Measurements from ENCODE around the gene BCL2L12.
A peak's percentile ranks its signal among the peaks of the same experiment; 100 is the strongest.
"Not testable (repeated sequence)": the region's sequence is repeated elsewhere in the genome, so short reads cannot be mapped to it uniquely, and the experiment has no call there.

The BCL2L12 gene, protein sequence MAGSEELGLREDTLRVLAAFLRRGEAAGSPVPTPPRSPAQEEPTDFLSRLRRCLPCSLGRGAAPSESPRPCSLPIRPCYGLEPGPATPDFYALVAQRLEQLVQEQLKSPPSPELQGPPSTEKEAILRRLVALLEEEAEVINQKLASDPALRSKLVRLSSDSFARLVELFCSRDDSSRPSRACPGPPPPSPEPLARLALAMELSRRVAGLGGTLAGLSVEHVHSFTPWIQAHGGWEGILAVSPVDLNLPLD

DNA sequence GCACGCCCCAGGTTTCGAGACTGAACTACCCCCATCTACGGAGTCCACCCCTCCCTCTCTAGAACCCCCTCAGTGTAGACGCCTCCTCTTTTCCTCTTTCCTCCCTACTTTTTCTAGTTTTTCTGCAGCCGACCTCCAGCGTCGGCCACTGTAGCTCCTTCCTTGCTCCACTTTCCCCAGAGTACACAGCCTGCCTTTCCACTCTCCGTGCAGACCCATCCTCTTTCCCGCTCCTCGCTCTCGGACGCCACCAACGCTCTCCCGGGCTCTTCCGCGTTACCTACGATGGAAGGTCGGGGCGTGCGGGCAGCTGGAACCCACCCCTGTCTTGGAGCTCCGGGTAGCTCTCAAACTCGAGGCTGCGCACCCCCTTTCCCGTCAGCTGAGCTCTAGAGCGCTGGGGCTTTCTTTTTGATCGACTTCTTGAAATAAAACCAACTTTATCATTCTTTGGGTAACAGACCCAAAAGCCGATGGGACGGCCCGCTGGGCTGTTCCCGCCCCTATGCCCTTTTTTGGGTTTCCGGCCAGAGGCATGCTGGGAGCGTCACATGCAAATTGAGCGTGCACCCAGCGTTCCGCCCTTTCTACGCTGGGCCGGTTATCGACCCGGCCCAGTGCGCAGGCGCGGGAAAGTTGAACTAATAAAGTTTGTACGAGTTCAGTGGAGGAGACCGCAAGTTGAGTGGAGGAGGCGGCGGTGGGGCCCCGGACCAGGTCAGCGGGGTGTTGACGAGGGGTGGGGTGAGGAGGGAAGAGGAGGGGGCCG is at the start of gene BCL2L12, which contains the start of gene IRF3:
Gene BCL2L12 (plus strand): TSS at position 583 of the 769 bp plus-strand sequence. CDS start 760 bp downstream, outside the sequence.
Gene IRF3 (minus strand): TSS at position 507 of the 769 bp plus-strand sequence. CDS start 1,019 bp downstream, outside the sequence.
- FAIRE-seq: peak; percentile 88

DNA sequence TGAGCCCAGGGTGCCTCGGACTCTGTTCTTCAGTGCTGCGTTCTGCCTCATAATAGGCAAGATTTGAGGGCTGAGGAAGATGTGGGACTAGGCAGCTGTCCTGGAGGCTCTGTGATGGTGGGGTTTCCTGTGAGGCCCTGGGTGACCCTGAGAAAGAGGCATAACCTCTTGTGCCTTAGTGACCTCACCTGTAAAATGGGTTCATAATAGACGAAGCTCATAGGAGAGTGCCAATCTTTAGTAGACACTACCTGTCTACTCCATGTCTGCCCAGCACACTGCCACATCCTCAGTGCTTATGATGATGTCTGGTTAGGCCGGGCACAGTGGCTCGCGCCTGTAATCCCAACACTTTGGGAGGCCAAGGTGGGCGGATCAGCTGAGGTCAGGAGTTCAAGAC is 49.2 kb upstream of the BCL2L12 start:
- FAIRE-seq: no peak

DNA sequence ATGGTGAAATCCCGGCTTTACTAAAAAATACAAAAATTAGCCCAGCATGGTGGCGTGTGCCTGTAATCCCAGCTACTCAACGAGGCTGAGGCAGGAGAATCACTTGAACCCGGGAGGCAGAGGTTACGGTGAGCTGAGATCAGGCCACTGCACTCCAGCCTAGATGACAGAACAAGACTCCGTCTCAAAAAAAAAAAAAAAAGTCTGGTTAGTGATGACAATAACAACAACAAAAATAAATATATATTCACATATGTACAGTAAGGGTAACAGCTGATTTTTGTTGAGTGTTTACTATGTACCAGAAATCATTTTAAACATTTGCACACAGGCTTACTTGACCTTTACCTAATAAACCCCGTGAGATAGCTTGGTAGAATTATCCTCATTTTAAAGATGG is 48.8 kb upstream of the BCL2L12 start:
- FAIRE-seq: no peak

DNA sequence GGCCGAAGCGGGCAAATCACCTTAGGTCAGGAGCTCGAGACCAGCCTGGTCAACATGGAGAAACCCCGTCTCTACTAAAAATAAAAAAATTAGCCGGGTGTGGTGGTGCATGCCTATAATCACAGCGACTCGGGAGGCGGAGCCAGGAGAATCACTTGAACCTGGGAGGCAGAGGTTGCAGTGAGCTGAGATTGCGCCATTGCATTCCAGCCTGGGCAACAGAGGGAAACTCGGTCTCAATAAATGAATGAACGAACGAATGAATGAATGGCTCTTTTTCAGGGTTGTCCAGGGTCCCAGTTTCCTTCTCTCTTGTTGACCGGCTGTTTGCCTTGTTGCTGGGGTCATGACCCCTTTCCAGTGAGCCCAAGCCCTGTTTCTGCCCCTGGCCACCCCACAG is 47.9 kb upstream of the BCL2L12 start:
- FAIRE-seq: not testable (repeated sequence)

DNA sequence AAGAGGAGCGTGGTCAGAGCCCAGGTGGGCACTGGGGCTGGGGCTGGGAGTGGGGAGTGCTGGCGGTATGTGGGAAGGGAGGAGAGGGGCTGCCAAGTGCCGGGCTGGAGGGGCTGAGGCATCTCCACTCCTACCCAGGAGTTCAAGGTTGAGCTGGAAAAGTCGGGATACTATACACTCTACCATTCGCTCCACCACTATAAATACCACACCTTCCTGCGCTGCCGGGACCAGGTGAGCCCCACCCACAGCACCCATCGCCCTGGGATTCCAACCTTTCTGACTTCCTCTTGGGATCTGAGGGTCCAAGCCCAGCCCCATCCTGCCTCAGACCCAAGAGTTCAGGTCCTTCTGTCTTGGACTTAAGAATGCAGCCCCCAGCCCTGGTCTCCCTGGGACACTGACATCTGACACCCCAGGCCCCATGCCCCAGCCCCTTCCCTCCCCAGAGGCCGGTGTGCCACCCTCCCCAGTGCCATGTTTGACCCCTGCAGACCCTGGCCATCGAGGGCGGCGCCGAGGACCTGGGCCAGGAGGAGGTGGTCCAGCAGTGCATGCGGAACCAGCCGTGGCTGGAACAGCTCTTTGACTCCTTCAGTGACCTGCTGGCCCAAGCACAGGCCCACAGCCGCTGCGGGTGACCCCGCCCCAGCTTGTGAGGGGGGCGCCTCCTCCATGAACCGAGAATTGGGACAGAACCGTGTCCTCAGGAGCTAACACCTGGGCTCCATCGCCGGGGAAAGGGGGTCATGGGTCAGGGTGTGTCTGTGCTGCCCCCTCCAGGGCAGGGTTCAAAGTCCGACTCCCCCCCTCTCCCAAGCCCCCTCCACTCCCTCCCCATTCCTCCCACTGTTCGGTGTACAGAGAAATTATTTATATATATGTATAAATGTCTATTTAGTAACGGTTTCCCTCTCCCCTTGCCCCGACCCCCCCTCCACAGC is 40.5 kb upstream of the BCL2L12 start:
- FAIRE-seq: no peak

DNA sequence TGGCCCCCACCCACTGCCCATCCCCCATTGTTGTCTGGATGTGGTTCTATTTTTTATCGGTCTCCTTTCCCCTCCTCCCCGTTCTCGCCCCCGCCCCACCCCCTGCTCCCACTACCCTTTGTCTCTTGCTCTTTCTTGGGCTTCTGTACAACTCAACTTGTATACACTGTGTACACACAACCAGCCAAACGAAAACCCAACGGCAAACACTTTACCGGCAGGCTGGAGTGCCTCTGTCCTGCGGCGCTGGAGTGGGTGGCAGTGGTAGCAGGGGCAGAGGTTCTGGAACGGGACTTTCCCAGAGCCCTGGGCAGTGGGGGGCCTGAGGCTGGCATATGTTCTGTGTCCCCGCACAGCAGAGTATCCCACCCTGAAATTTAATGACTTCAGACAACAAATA is 39.5 kb upstream of the BCL2L12 start:
- no peak for FAIRE-seq

DNA sequence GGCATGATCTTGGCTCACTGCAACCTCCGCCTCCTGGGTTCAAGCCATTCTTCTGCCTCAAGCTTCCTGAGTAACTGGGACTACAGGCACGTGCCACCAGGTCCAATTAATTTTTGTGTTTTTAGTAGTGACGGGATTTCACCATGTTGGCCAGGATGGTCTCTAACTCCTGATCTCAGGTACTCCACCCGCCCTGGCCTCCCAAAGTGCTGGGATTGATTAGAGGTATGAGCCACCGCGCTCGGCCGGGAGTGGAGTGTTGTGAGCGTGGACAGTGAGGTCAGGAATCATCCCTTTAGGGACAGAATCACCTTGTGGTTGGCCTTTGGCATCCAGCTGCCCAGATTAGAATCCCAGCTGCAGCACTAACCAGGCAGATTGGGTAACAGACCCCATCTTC is 36.1 kb upstream of the BCL2L12 start:
- no peak for FAIRE-seq

DNA sequence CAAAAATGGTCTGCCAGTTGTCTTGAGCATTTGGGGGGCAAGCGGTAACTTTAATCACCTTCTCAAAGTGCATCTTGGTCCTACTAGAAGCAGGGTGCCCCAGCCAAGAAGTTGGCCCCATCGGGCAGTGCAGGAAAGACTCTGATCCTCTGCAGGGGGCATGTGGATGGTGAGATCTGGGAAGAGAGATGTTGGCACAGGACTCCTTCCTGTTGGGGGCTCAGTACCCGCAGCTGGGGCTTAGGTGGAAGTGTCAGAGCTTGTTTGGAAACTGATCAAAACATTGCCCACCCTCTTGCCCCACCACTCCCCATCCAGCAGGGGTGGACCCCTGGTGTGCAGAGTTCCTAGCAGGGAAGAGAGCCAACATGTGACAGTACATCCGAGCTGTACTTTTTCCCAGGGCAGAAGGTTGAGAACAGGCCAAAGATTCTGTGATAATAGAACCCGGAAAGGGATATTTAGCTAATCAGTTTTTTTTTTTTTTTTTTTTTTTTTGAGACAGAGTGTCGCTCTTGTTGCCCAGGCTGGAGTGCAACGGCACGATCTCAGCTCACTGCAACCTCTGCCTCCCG is 34.6 kb upstream of the BCL2L12 start:
- FAIRE-seq: no peak

DNA sequence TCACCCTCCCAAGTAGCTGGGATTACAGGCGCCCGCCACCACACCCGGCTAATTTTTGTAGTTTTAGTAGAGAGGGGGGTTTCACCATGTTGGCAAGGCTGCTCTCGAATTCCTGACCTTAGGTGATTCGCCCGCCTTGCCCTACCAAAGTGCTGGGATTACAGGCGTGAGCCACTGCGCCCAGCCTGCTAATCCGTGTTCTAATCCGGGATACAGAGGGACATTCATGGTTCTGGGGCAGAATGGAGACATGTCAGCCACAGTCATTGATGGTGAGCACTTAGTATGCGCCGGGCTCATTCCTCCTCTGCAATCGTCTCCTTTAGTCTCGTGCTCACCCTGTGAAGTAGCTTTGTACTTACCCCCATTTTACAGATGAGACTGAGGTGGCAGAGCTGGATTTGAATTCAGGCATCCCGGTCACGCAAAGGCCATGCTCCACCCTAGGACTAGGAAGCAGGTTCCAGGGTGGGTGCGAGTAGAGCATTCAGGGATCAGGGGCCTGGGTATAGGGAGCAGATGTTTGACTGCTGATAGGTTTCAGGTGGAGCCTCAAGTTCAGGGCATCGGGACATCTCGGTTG is 34.0 kb upstream of the BCL2L12 start:
- FAIRE-seq: no peak

DNA sequence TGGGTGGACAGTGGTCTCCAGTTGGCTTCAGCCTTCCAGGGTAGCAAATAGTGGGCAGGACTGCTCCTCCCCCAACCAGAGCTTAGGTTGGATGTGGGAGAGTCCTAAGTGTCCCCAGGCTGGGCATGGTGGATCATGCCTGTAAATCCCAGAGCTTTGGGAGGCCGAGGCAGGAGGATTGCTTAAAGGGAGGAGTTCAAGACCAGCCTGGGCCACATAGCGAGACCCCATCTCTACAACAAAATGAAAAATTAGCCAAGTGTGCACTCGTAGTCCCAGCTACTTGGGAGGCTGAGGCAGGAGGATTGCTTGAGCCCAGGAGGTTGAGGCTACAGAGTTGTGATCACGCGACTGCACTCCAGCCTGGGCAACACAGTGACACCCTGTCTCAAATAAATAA is 33.2 kb upstream of the BCL2L12 start:
- no peak for FAIRE-seq

DNA sequence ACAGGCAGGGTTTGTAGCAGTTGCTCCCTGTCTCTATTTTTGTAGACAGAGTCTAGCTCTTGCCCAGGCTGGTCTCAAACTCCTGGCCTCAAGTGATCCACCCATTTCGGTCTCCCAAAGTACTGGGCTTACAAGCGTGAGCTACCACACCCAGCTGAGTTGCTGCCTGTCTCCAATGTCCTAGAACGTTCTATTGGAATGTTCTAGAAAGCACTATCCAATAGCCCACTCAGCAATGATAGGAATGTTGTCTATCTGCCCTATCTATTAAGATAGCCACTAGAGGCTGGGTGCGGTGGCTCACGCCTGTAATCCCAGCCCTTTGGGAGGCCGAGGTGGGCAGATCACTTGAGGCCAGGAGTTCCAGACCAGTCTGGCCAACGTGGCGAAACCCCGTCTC is 32.5 kb upstream of the BCL2L12 start:
- not testable (repeated sequence) for FAIRE-seq

DNA sequence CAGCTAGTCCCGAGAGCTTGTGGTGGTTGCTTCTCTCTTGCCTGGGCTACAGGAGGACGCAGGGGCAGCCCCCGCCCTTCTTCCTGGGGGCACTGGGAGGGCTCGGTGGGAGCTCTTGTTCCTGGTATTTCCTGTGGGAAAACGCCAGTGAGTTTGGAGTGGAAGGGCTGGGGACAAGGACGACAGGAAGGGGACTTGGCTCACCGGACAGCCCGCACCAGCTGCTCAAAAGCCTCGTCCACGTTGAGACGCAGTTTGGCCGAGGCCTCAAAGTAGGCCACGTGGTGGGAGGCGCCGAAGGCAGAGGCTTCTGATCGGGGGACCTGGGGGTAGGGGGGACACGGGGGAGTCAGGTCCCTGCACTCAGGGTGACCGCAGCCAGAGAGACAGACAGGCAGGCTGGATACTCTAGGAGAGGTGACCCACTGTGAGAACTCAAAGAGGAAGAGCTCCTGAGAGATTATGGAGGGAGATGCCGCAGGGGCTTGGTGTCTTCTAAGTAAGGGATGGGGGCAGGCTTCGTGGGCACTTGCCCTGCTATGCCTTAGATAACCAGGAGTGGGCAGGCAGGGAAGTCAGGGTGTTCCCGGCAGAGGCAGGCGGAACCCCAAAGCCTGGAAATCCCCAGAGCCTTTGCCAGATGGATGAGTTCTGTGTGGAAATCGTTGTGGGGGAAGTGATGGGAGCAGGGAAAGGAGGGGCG is 30.1 kb upstream of the BCL2L12 start:
- FAIRE-seq: no peak

DNA sequence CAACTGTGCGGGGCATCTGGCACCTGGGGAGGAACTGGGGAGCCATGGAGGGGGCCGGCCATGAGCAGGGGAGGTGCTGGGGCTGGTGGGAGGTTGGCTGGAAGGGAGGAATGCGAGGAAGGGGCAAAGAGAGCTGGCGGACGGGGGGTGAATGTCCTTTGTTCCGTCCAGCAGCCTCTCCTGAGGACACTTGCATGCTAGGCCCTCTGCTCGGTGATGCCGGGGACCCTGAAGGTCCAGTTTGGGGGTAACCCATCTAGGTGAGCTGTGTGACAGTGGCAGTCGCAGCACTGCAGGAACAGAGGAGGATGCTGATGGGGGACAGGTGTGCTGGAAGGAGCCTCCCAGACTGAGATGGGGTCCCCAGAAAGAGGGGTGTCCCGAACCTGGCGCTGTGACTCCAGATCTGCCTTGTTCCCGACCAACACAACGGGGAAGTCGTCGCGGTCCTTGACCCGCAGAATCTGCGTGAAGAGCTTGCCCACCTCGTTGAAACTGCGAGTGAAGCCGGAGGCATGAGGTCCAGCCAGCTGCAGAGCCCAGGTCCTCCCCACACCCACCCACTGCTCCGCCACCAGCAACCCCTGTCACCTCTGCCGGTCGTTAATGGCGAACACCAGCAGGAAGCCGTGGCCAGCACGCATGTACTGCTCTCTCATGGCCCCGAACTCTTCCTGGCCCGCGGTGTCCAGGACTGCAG is 29.4 kb upstream of the BCL2L12 start:
- FAIRE-seq: no peak

DNA sequence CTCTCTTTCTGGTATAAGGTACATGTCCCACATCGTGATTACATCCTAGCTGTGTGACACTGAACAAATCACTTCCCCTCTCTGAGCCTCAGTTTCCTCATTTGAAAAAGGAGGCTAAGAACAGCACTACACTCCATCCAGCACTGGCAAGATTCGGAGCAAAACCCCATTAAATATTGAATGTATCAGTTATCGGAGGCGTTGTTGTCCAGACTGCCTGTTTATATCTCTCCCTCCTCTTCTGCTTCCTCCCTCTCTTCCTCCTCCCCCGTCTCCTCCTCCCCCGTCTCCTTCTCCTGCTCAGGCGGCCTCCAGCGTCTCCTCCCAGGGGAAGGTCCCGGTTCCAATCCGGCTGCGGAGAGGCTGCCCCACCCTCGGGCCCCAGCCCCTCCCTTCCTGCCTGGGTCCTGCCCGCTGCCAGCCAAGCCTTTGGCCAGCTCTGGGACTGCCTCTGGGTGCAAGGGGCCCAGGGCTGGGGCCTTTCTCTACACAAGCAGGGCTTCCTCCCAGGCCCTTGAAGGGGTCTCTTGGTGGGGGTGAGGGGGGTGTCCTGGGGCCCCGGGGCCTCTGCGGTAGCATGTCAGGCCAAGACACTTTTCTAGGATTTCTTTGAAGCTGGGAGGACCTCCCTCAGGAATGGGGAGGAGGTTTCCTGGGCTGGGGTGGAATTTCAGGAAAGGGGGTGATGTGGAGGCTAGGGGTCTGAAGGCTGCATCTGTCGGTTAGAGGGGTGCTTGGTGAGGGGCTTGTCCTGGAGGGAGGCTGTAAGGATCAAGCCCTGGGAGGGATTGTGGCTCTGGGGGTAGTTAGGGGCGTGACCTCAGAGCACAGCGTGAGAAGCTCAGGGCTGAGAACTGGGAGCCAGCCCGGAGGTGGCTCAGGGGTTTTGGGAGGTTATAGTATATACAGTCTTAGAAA is 27.7 kb upstream of the BCL2L12 start:
- FAIRE-seq: no peak

DNA sequence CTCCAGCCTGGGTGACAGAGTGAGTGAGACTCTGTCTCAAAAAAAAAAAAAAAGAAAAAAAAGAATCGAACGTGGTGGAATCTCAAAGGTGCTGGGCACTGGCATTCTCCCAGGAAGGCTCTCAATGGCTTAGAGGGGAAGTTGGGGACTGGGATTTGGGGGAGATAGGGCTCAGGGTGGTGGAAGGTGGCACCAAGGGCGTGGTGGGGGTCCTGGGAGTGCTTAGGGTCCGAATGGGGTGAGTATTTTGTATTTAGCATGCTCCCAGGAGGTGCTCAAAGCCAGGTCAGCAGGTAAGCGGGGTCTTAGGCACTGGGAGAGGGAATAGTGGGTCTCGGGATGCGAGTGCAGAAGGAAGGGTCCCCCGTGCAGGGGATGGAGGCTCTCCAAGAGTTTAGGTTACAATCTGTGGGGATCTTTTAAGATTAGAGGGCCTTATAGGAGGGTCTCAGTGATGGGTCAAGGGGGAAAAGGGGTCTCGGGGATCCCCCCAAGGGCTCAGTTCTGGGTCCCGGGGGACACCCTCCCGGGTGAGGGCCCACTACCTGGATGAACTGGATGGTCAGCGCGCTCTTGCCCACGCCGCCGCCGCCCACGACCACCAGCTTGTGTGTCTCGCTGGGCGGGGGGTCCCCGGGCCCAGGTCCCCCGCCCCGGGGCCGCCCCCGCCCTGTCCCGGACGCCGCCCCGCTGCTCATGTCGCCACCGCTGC is 26.2 kb upstream of the BCL2L12 start:
- FAIRE-seq: no peak

DNA sequence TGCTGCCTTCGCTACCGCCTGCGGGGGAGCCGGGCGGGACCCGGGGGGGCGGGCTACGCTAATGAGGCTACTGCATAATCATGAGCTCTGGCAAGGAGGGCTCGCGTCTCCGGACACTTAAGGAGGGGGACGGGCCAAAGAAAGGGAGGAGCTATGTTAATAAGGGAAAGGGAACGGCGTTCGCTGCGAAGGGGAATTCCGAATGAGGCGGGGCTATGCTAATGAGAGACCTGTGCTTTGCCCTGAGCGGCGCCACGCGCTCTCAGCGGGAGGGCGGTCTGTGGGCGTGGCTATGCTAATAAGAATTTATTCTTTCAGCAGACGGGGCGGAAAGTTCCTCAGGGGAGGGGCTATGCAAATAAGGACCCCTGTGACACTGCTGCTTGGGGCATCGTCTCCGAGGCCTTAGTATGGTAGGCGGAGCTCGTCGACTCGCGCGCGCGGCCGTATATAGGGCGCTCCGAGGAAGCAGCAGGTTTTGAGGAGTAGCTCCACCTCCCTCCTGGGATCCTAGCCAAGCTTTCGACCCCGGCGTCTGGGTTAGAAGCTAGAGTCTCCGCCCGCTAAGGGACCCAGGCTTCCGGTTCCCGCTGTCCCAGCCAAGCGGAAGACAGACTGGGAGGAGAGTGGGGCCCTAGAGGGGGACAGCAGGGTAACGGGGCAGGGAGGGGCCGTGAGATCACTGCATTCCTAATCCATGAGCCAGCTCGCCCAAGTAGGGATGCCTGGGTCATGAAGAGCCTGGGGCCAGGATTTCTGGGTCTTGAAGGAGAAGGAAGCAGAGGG is 25.4 kb upstream of the BCL2L12 start, which contains the start of gene RRAS:
Gene RRAS (minus strand): TSS at position 31 of the 786 bp plus-strand sequence. CDS start 45 bp downstream, outside the sequence.
- FAIRE-seq: peak; percentile 98

DNA sequence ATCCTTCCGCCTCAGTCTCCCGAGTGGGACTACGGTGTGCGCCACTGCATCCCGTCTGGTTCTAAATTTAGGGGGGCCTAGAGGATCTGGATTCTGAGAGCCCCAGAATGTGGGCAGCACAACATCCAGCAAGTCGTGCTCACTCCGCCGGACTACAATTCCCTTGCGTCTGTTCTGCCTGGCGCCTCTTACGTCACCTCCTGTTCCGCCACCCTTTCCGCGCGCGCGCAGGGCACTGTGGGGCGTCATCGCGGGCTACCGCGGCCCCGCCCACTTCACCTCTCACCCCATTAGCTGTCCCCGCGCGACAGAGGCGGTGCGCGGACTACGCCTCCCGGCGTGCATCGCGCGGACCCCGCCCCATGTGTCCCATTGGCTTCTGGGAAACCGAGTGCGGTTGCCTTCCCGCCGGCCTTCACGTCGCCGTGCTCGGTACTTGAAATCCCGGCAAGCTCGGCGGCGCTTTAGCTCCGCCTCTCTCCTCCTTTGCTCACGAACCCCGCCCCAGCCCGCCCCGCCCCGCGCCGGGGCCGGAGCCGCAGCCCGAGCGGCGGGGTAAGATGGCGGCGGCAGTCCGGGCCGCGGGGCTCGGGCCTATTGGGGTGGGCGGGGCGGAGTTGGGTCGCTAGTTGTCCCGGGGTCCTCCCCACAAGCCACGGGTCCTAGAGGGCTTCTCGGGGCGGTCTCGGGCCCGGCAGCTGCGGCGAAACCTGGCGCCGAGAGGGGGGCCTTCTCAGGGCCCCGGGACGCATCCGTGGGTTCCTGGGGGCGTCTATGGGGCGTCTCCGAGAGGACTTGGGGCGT is 23.8 kb upstream of the BCL2L12 start, which contains the start of gene SCAF1:
Gene SCAF1 (plus strand): TSS at position 522 of the 804 bp plus-strand sequence. CDS start 2,818 bp downstream, outside the sequence.
- peak; percentile 87 for FAIRE-seq
